Small intestine (tissue), 7 donors: ENCODE measurements around the gene TEAD1. TPM values are rescaled to one million over a fixed set of nuclear protein-coding genes. Genes with fewer than 3 reads are reported as not detected.

Source experiments
- DNase-seq, 2 donors: peaks; one replicate each; pipeline versions ENCODE4 v3.0.0 to v3.0.0-alpha.2; 2013
- FAIRE-seq: peaks from 2 replicates; lab custom pipeline; 2012; peaks lifted over from hg19 to GRCh38; lab: Jason Lieb, UNC
- H3K27ac ChIP-seq, 3 donors: one replicate each; pipeline ENCODE4 v1.5.1; 2013; ENCODE audit warnings: low read length in 2 of 3, mild to moderate bottlenecking in 2 of 3, control low read depth in 1 of 3, inconsistent platforms in 1 of 3, low read depth in 1 of 3, moderate library complexity in 1 of 3
- H3K27me3 ChIP-seq, 3 donors: one replicate each; pipeline ENCODE4 v1.6.1; 2013; ENCODE audit warnings: low read length in 3 of 3, inconsistent platforms in 1 of 3; ENCODE audit not compliant: control insufficient read depth in 3 of 3, insufficient read depth in 3 of 3
- H3K36me3 ChIP-seq, 3 donors: one replicate each; pipeline ENCODE4 v1.6.1; 2013; ENCODE audit warnings: low read length in 3 of 3, inconsistent platforms in 1 of 3, low read depth in 1 of 3, mild to moderate bottlenecking in 1 of 3, moderate library complexity in 1 of 3; ENCODE audit not compliant: control insufficient read depth in 3 of 3, insufficient read depth in 2 of 3
- H3K4me1 ChIP-seq, 3 donors: one replicate each; pipeline ENCODE4 v1.6.1; 2013; ENCODE audit warnings: low read length in 2 of 3, inconsistent platforms in 1 of 3, low read depth in 1 of 3, mild to moderate bottlenecking in 1 of 3, moderate library complexity in 1 of 3; ENCODE audit not compliant: control insufficient read depth in 3 of 3, insufficient read depth in 2 of 3
- H3K4me3 ChIP-seq, 3 donors: one replicate each; pipeline ENCODE4 v1.5.1; 2013; ENCODE audit warnings: low read length in 3 of 3, control low read depth in 1 of 3, inconsistent platforms in 1 of 3, low read depth in 1 of 3, mild to moderate bottlenecking in 1 of 3, moderate library complexity in 1 of 3
- H3K9me3 ChIP-seq, 2 donors: one replicate each; pipeline ENCODE4 v1.6.1; 2013; ENCODE audit warnings: low read depth in 1 of 2, low read length in 1 of 2; ENCODE audit not compliant: control insufficient read depth in 2 of 2, insufficient read depth in 1 of 2
- WGBS, 3 donors: extraction: QIAGEN DNeasy Blood & Tissue Kit; methylation state at CpG; one replicate each; pipeline ENCODE4 v1.1.7; 2013; 5-methylcytosine and 5-hydroxymethylcytosine counted together
- polyA plus RNA-seq, 4 donors: library from polyadenylated mRNA; stranded (reverse) in 3 of 4; unstranded in 1 of 4; fragments of 200-250 nt in 3 of 4; fragments of 120-200 nt in 1 of 4; gene quantifications; one replicate each; pipeline versions ENCODE4 v1.2.1 to v1.2.3, GENCODE V29; 2013
- donor health status: healthy with polysubstance abuse.
- donor health status: control.
- donor health status: control.
- donor health status: Bipolar disorder and iron deficiency.
- donor health status: healthy.

The TEAD1 gene
- polyA plus RNA-seq, 4 donors, result 3.2 to 29.3 (median 7.6) TPM

GRCh38 chr11:12655842-12656241 lies 18.4 kb upstream of the TEAD1 start:
- no peak for FAIRE-seq
- DNase-seq, result no peak
- no peak overlapping the region for H3K4me3 ChIP-seq
- no peaks in the 10 kb centered on the region for H3K27me3 ChIP-seq
- H3K4me1 ChIP-seq, result no peaks in the 10 kb centered on the region
- no peak overlapping the region for H3K27ac ChIP-seq
- no peaks in the 10 kb centered on the region for H3K36me3 ChIP-seq
- peaks cover 0 to 6% of the 10 kb centered on the region in 2 donors for H3K9me3 ChIP-seq

DNA sequence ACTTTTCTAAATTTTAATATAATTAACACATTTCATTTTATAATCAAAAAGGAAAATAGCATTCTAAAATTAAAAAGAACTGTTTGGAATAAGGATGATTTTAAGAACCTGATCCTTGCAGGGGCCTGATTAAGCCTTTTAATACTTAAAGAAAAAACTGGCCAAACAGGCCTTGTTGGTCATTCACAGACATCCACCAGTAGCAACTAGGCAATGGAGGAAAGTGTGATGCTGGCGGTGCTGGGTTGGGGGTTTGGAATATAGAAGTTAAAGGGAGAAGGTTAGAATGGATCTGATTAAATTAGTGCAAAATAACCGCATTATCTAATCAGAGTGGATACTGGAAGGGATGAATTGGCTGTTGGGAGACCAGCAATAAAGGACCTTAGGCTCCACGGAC lies 16.9 kb upstream of the TEAD1 start:
- WGBS, 3 donors, result 95% methylated on average over 3 of the region's 3 CpGs
- no peak for FAIRE-seq
- DNase-seq, result no peak
- H3K4me1 ChIP-seq, result no peaks in the 10 kb centered on the region
- peaks cover 0 to 6% of the 10 kb centered on the region in 2 donors for H3K9me3 ChIP-seq
- H3K36me3 ChIP-seq, result no peaks in the 10 kb centered on the region
- H3K27ac ChIP-seq, result no peak overlapping the region
- H3K4me3 ChIP-seq, result no peak overlapping the region
- no peaks in the 10 kb centered on the region for H3K27me3 ChIP-seq

DNA sequence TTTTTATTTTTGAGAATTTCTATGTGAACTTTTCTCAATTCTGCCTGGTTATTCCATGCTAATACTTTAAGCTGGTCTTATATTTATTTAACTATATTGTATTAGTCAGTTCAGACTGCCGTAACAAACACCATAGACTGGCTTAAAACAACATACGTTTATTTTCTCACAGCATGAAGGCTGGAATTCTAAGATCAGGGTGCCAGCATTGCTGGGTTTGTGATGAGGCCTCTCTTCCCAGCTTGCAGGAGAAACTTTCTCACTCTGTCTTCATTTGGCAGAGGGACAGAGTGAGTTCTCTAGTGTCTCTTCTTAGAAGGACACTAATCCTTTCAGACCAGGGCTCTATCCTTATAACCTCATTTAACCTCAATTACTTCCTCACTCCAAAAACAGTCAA lies 16.2 kb upstream of the TEAD1 start:
- no peak for DNase-seq
- Histone ChIP-seq H3K36me3 (no peaks in the 10 kb centered on the region), H3K9me3 (peaks cover 0 to 6% of the 10 kb centered on the region in 2 donors)

DNA sequence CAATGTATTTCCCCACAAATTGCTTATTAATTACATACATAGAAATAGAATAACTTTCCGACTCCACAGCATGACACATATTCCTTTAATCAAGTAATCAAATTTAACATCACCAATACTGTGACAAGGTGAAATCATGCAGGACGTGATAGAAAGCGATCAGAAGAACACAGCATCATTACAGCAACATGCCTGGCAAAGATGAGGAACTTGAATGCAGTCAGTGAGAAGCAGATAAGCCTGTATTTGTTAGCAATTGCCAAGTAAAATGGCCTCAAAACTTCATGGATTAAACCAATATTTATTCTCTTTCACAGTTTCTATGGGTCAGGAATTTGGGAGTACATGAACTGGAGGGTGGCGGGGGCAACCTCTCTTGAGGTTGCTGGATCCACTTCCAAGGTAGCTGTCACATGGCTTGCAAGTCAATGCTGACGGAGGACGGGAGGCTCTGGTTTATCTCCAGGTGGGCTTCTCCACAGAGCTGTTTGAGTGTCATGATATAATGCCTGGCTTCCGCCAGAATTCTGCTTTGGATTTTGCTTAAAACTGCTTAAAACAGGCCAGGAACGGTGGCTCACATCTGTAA lies 12.0 kb upstream of the TEAD1 start:
- DNase-seq (no peak), FAIRE-seq (no peak)
- H3K4me3 ChIP-seq, result no peak overlapping the region
- no peak overlapping the region for H3K27ac ChIP-seq
- no peaks in the 10 kb centered on the region for H3K36me3 ChIP-seq
- H3K27me3 ChIP-seq, result peaks cover 0 to 2% (median 0%) of the 10 kb centered on the region in 3 donors
- H3K4me1 ChIP-seq, result no peaks in the 10 kb centered on the region
- H3K9me3 ChIP-seq, result peaks cover 0 to 5% of the 10 kb centered on the region in 2 donors
- WGBS, 3 donors, result 75 to 89% (median 84%) methylated on average over 8 of the region's 8 CpGs

More for the DNA sequence above, 16.2 kb upstream of the TEAD1 start:
- no peak for FAIRE-seq
- Histone ChIP-seq H3K4me3 (no peak overlapping the region), H3K27me3 (no peaks in the 10 kb centered on the region), H3K27ac (no peak overlapping the region), H3K4me1 (no peaks in the 10 kb centered on the region)
- WGBS, 3 donors, result 88 to 95% (median 95%) methylated on average over 2 of the region's 2 CpGs

DNA sequence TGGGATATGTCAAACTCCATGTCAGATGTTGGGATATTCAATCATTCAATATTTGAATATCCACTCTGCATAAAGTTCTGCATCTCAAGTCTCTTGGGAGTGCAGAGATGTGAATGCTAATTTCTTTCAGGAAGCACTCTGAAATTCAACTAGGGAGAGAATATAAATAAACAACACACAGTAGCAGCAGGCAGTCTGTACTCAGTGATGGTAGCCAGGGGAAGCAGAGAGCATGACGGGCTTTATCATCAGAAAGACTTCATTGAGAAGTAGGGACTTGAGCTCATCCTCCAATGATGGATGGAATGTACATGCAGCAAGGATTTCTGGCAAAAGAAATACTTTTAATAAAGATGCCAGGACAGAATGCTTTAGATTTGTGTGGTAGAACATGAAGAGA lies 9.8 kb upstream of the TEAD1 start:
- Histone ChIP-seq H3K4me1 (no peaks in the 10 kb centered on the region), H3K27me3 (peaks cover 0 to 2% (median 0%) of the 10 kb centered on the region in 3 donors), H3K36me3 (no peaks in the 10 kb centered on the region), H3K27ac (no peak overlapping the region), H3K9me3 (peaks cover 0 to 9% of the 10 kb centered on the region in 2 donors), H3K4me3 (no peak overlapping the region)
- FAIRE-seq (no peak), DNase-seq (no peak)
- 56 to 100% (median 80%) methylated on average over 1 of the region's 1 CpG for WGBS, 3 donors

DNA sequence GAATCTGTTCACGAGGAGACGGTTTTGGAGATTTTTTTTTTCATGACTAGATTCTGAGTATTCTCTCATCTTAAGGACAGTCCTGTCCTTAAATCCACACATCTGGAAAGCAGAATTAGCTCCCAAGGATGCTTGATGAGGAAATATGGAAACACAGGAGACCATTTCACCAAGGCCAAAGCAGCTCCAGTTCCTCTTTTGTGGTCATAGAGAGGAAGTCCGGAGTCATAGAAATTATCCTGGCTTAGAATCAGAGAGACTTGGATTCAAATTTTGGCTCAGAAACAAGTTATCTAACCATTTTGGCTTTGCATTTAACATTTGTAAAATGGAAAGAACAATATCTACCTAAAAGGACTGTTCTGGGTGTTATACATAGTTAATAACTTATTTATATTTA lies 7.3 kb upstream of the TEAD1 start:
- Histone ChIP-seq H3K4me3 (no peak overlapping the region), H3K27me3 (peaks cover 0 to 2% (median 0%) of the 10 kb centered on the region in 3 donors), H3K4me1 (no peaks in the 10 kb centered on the region), H3K9me3 (peaks cover 0 to 9% of the 10 kb centered on the region in 2 donors), H3K27ac (no peak overlapping the region), H3K36me3 (no peaks in the 10 kb centered on the region)
- 67 to 94% (median 89%) methylated on average over 3 of the region's 3 CpGs for WGBS, 3 donors
- DNase-seq (no peak), FAIRE-seq (no peak)

DNA sequence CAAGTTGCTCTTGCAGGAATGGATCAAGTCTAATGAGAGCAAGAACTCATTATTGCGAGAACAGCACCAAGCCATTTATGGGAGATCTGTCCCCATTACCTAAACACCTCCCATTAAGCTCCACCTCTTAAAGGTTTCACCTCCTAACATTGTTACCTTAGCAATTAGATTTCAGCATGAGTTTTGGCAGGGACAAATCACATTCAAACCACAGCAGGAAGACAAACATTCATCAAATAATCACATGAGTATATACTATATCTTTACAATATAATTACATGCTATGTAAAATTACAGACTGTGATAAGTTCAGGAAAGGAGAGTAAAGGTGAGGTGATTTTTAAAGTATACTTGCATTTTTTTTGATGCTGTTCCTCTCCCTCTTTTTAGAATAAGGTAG lies 6.6 kb upstream of the TEAD1 start:
- WGBS, 3 donors, result 80 to 100% (median 96%) methylated on average over 1 of the region's 1 CpG

GRCh38 chr11:12668166-12668565 lies 6.1 kb upstream of the TEAD1 start:
- peaks cover 0 to 2% (median 2%) of the 10 kb centered on the region in 3 donors for H3K27me3 ChIP-seq
- H3K4me1 ChIP-seq, result no peaks in the 10 kb centered on the region
- no peak for DNase-seq
- no peak overlapping the region for H3K27ac ChIP-seq
- H3K36me3 ChIP-seq, result no peaks in the 10 kb centered on the region
- no peak for FAIRE-seq
- H3K4me3 ChIP-seq, result no peak overlapping the region
- WGBS, 3 donors, result 66 to 74% (median 69%) methylated on average over 2 of the region's 2 CpGs
- peaks cover 0 to 9% of the 10 kb centered on the region in 2 donors for H3K9me3 ChIP-seq

More for the DNA sequence above, 6.6 kb upstream of the TEAD1 start:
- H3K27ac ChIP-seq, result no peak overlapping the region
- peaks cover 0 to 9% of the 10 kb centered on the region in 2 donors for H3K9me3 ChIP-seq
- no peaks in the 10 kb centered on the region for H3K4me1 ChIP-seq
- FAIRE-seq (no peak), DNase-seq (no peak)
- H3K27me3 ChIP-seq, result peaks cover 0 to 2% (median 0%) of the 10 kb centered on the region in 3 donors
- no peaks in the 10 kb centered on the region for H3K36me3 ChIP-seq
- no peak overlapping the region for H3K4me3 ChIP-seq

GRCh38 chr11:12669930-12670329 lies 4.3 kb upstream of the TEAD1 start:
- no peak overlapping the region for H3K4me3 ChIP-seq
- FAIRE-seq, result no peak
- peaks cover 0 to 9% of the 10 kb centered on the region in 2 donors for H3K9me3 ChIP-seq
- H3K36me3 ChIP-seq, result no peaks in the 10 kb centered on the region
- H3K4me1 ChIP-seq, result peaks cover 0 to 2% (median 0%) of the 10 kb centered on the region in 3 donors
- peaks cover 0 to 2% (median under 1%) of the 10 kb centered on the region in 3 donors for H3K27me3 ChIP-seq
- no peak overlapping the region for H3K27ac ChIP-seq
- WGBS, 3 donors, result 87 to 96% (median 92%) methylated on average over 3 of the region's 3 CpGs
- no peak for DNase-seq
